ENCODE measurements around the gene RBFOX2.
"Not testable (repeated sequence)": the region's sequence is repeated elsewhere in the genome, so short reads cannot be mapped to it uniquely, and the experiment has no call there.

RBFOX2 gene

GRCh38 chr22:35809816-35810215 lies 218.8 kb downstream of the RBFOX2 start:
- no peak for DNase-seq (ENCODE audit: low read depth)
- H3K4me3 ChIP-seq (ENCODE audit: low read length) = no peak overlapping the region
- TF ChIP-seq CTCF (conservative IDR thresholded peaks at IDR 0.05; ENCODE audit: low read length) = no peak

- DNase-seq (ENCODE audit: low read depth) = no peak
- no peak for TF ChIP-seq CTCF (conservative IDR thresholded peaks at IDR 0.05; ENCODE audit: low read length)
- no peak overlapping the region for H3K4me3 ChIP-seq (ENCODE audit: low read length)
These were observed 220.2 kb downstream of the RBFOX2 start for GRCh38 chr22:35808377-35808776.

- H3K4me3 ChIP-seq (ENCODE audit: low read length); DNase-seq (ENCODE audit: low read depth): not testable (repeated sequence)
These were observed 222.0 kb downstream of the RBFOX2 start for GRCh38 chr22:35806668-35807067.

- no peak for TF ChIP-seq CTCF (conservative IDR thresholded peaks at IDR 0.05; ENCODE audit: low read length)
- DNase-seq (ENCODE audit: low read depth) = no peak
- no peak overlapping the region for H3K4me3 ChIP-seq (ENCODE audit: low read length)
These were observed 223.2 kb downstream of the RBFOX2 start for GRCh38 chr22:35805466-35805865.

GRCh38 chr22:35804421-35804820 lies 224.2 kb downstream of the RBFOX2 start:
- no peak for TF ChIP-seq CTCF (conservative IDR thresholded peaks at IDR 0.05; ENCODE audit: low read length)
- H3K4me3 ChIP-seq (ENCODE audit: low read length) = no peak overlapping the region
- DNase-seq (ENCODE audit: low read depth) = no peak

GRCh38 chr22:35802885-35803284 lies 225.7 kb downstream of the RBFOX2 start:
- TF ChIP-seq CTCF (conservative IDR thresholded peaks at IDR 0.05; ENCODE audit: low read length) = no peak
- H3K4me3 ChIP-seq (ENCODE audit: low read length) = no peak overlapping the region
- DNase-seq (ENCODE audit: low read depth) = peak; percentile 61

GRCh38 chr22:35801301-35801700 lies 227.3 kb downstream of the RBFOX2 start:
- not testable (repeated sequence) for DNase-seq (ENCODE audit: low read depth); H3K4me3 ChIP-seq (ENCODE audit: low read length)

- TF ChIP-seq CTCF (conservative IDR thresholded peaks at IDR 0.05; ENCODE audit: low read length) = no peak
- no peak for DNase-seq (ENCODE audit: low read depth)
- H3K4me3 ChIP-seq (ENCODE audit: low read length) = no peak overlapping the region
These were observed 229.5 kb downstream of the RBFOX2 start for GRCh38 chr22:35799150-35799549.
